H1 (cell line): Measurements from ENCODE around the gene CTAGE1. TPM values are rescaled to one million over a fixed set of nuclear protein-coding genes. Genes with fewer than 3 reads are reported as not detected.

Experiments
- CTCF ChIA-PET: fragments of 300-600 bp; sonication (Branson Sonifier 250); formaldehyde crosslinking; loops from one replicate; lab custom pipeline; 2021; ENCODE audit not compliant: partially characterized antibody; lab: Charles Lee
- POLR2A ChIA-PET: fragments of 300-600 bp; sonication (Branson Sonifier 250); formaldehyde crosslinking; loops from one replicate; lab custom pipeline; 2021; ENCODE audit warnings: inconsistent platforms; ENCODE audit not compliant: partially characterized antibody; lab: Charles Lee
- DNase-seq, 2 experiments: peaks; one replicate each; pipeline versions ENCODE4 v3.0.0 to v3.0.0-alpha.2; 2010 to 2022; ENCODE audit warnings: low spot score in 2 of 2, low read depth in 1 of 2, mixed read lengths in 1 of 2
- FAIRE-seq: peaks from 2 replicates; lab custom pipeline; 2011; peaks lifted over from hg19 to GRCh38; lab: Jason Lieb, UNC
- H2AFZ ChIP-seq: 2 replicates; pipeline ENCODE4 v1.8.1; 2012; ENCODE audit warnings: low read length, inconsistent platforms
- H2AK5ac ChIP-seq: 2 replicates; pipeline ENCODE4 v1.6.1; 2013; ENCODE audit warnings: low read depth, low read length
- H2BK120ac ChIP-seq: replicated peaks from 2 replicates; pipeline ENCODE3; 2013; ENCODE audit warnings: low read depth, low read length, inconsistent platforms
- H2BK12ac ChIP-seq: 2 replicates; pipeline ENCODE4 v1.6.1; 2013; ENCODE audit warnings: low read depth, low read length
- H2BK15ac ChIP-seq: 2 replicates; pipeline ENCODE4 v1.6.1; 2013; ENCODE audit warnings: low read length
- H2BK20ac ChIP-seq: 2 replicates; pipeline ENCODE4 v1.6.1; 2013; ENCODE audit warnings: low read length
- H2BK5ac ChIP-seq: 2 replicates; pipeline ENCODE4 v1.6.1; 2013; ENCODE audit warnings: low read depth, low read length
- H3K14ac ChIP-seq: 2 replicates; pipeline ENCODE4 v1.6.1; 2013; ENCODE audit warnings: inconsistent platforms; ENCODE audit not compliant: insufficient read length
- H3K18ac ChIP-seq: 2 replicates; pipeline ENCODE4 v1.6.1; 2013; ENCODE audit warnings: low read length; ENCODE audit errors: extremely low read depth
- H3K23ac ChIP-seq: 2 replicates; pipeline ENCODE4 v1.6.1; 2013; ENCODE audit warnings: inconsistent platforms; ENCODE audit not compliant: insufficient read length
- H3K23me2 ChIP-seq: 2 replicates; pipeline ENCODE4 v1.6.1; 2013; ENCODE audit warnings: low read depth, low read length
- H3K27ac ChIP-seq: 2 replicates; pipeline ENCODE4 v1.6.1; 2011; ENCODE audit warnings: low read depth, low read length, inconsistent platforms
- H3K27me3 ChIP-seq, 4 experiments: replicated peaks in 1 of 4; 1 replicate in 1 of 4; 2 replicates in 3 of 4; pipeline versions ENCODE4 v1.6.1 to v1.8.1; 2011 to 2013; ENCODE audit warnings: low read length in 3 of 4, mild to moderate bottlenecking in 3 of 4, inconsistent platforms in 2 of 4, mixed read lengths in 2 of 4, moderate library complexity in 1 of 4; ENCODE audit not compliant: control insufficient read depth in 3 of 4, insufficient read depth in 3 of 4; ENCODE audit errors: extremely low read depth in 1 of 4
- H3K36me3 ChIP-seq, 4 experiments: 2 replicates each; pipeline versions ENCODE4 v1.6.1 to v1.8.1; 2011 to 2013; ENCODE audit warnings: mild to moderate bottlenecking in 4 of 4, low read length in 3 of 4, moderate library complexity in 2 of 4, control low read depth in 1 of 4, inconsistent platforms in 1 of 4; ENCODE audit not compliant: insufficient read depth in 4 of 4, control insufficient read depth in 2 of 4
- H3K4ac ChIP-seq: replicated peaks from 2 replicates; pipeline ENCODE3; 2013; ENCODE audit warnings: low read length, low read depth, mixed read lengths, inconsistent platforms; ENCODE audit not compliant: insufficient read length
- H3K4me1 ChIP-seq, 4 experiments: replicated peaks in 1 of 4; 1 replicate in 1 of 4; 2 replicates in 3 of 4; pipeline versions ENCODE4 v1.6.1 to v1.8.1; 2011 to 2013; ENCODE audit warnings: low read length in 3 of 4, inconsistent platforms in 2 of 4, mixed read lengths in 1 of 4; ENCODE audit not compliant: insufficient read depth in 4 of 4, control insufficient read depth in 3 of 4
- H3K4me2 ChIP-seq, 2 experiments: 2 replicates each; pipeline versions ENCODE4 v1.6.1 to v1.8.1; 2011 to 2013; ENCODE audit warnings: low read depth in 2 of 2, low read length in 2 of 2, control low read depth in 1 of 2, inconsistent platforms in 1 of 2, mild to moderate bottlenecking in 1 of 2; ENCODE audit not compliant: insufficient read depth in 1 of 2
- H3K4me3 ChIP-seq, 4 experiments: fragments of 200-600, 300-600 bp in 1 of 4; sonication (generic), shearing (Covaris generic), sonication (Bioruptor Twin) in 1 of 4; 2 replicates each; pipeline versions ENCODE4 v1.5.1 to v1.8.1; 2011 to 2016; ENCODE audit warnings: low read length in 4 of 4, low read depth in 3 of 4, control low read depth in 2 of 4, inconsistent platforms in 2 of 4, mild to moderate bottlenecking in 2 of 4, mixed read lengths in 1 of 4, moderate library complexity in 1 of 4; ENCODE audit not compliant: insufficient read depth in 2 of 4; ENCODE audit errors: extremely low read depth in 1 of 4
- H3K56ac ChIP-seq: replicated peaks from 2 replicates; pipeline ENCODE3; 2013; ENCODE audit warnings: low read depth, mild to moderate bottlenecking, mixed read lengths, low read length, inconsistent platforms; ENCODE audit not compliant: insufficient read length
- H3K79me1 ChIP-seq: 2 replicates; pipeline ENCODE4 v1.6.1; 2013; ENCODE audit warnings: low read depth, low read length, control low read depth
- H3K79me2 ChIP-seq, 2 experiments: 2 replicates each; pipeline versions ENCODE4 v1.6.1 to v1.8.1; 2012 to 2013; ENCODE audit warnings: low read length in 2 of 2, mild to moderate bottlenecking in 2 of 2, inconsistent platforms in 1 of 2; ENCODE audit not compliant: insufficient read depth in 2 of 2, control insufficient read depth in 1 of 2
- H3K9ac ChIP-seq, 4 experiments: replicated peaks in 1 of 4; 1 replicate in 1 of 4; 2 replicates in 3 of 4; pipeline versions ENCODE4 v1.6.1 to v1.8.1; 2011 to 2013; ENCODE audit warnings: low read depth in 3 of 4, low read length in 3 of 4, control low read depth in 2 of 4, mild to moderate bottlenecking in 2 of 4, moderate library complexity in 2 of 4, inconsistent platforms in 1 of 4; ENCODE audit errors: extremely low read depth in 1 of 4
- H3K9me3 ChIP-seq, 2 experiments: 2 replicates each; pipeline versions ENCODE4 v1.6.1 to v1.8.1; 2012 to 2013; ENCODE audit warnings: mild to moderate bottlenecking in 2 of 2, moderate library complexity in 2 of 2, control low read depth in 1 of 2, inconsistent platforms in 1 of 2, low read depth in 1 of 2, low read length in 1 of 2, mixed read lengths in 1 of 2; ENCODE audit not compliant: insufficient read depth in 2 of 2
- H4K20me1 ChIP-seq, 2 experiments: replicated peaks in 1 of 2; 2 replicates each; pipeline versions ENCODE3 to v1.8.1; 2011 to 2013; ENCODE audit warnings: inconsistent platforms in 2 of 2, low read length in 2 of 2, mild to moderate bottlenecking in 1 of 2; ENCODE audit not compliant: insufficient read depth in 2 of 2, control insufficient read depth in 1 of 2
- H4K5ac ChIP-seq: 2 replicates; pipeline ENCODE4 v1.6.1; 2013; ENCODE audit warnings: low read length, low read depth, mixed read lengths, inconsistent platforms; ENCODE audit not compliant: insufficient read length
- H4K8ac ChIP-seq: 2 replicates; pipeline ENCODE4 v1.8.0; 2013; ENCODE audit warnings: mild to moderate bottlenecking, moderate library complexity, low read length, inconsistent platforms; ENCODE audit not compliant: insufficient read depth; ENCODE audit errors: extremely low read depth
- H4K91ac ChIP-seq: replicated peaks from 2 replicates; pipeline ENCODE3; 2013; ENCODE audit warnings: low read length, mixed read lengths, inconsistent platforms; ENCODE audit not compliant: insufficient read length
- ASH2L ChIP-seq: fragments of 200-600, 300-600 bp; sonication (generic); IDR thresholded peaks from one replicate; pipeline ENCODE4 v1.7.1; 2017; ENCODE audit warnings: low read length
- POLR2A ChIP-seq, 2 experiments: IDR thresholded peaks; 1 replicate in 1 of 2; 2 replicates in 1 of 2; pipeline ENCODE4 v1.6.1; 2011; ENCODE audit warnings: low read depth in 2 of 2, low read length in 2 of 2, mild to moderate bottlenecking in 2 of 2; ENCODE audit errors: control extremely low read depth in 1 of 2
- WGBS, 2 experiments: shearing (Covaris generic) in 1 of 2; methylation state at CpG; one replicate each; pipeline versions ENCODE4 v1.1.6 to v1.1.7; 2013 to 2015; ENCODE audit warnings: low lambda C conversion rate in 2 of 2, mixed read lengths in 2 of 2, inconsistent platforms in 1 of 2, low coverage in 1 of 2, missing lambda C conversion rate in 1 of 2; ENCODE audit not compliant: insufficient replicate concordance in 2 of 2, insufficient coverage in 1 of 2, insufficient read length in 1 of 2; ENCODE audit errors: extremely low coverage in 1 of 2, missing lambda C conversion rate in 1 of 2; 5-methylcytosine and 5-hydroxymethylcytosine counted together
- polyA plus RNA-seq, 7 experiments: library from polyadenylated mRNA; depleted of rRNA in 3 of 7; stranded (reverse) in 5 of 7; unstranded in 2 of 7; fragments of >200 nt in 5 of 7; fragments of 200-250 nt in 2 of 7; gene quantifications; 1 replicate in 5 of 7; 2 replicates in 1 of 7; 4 replicates in 1 of 7; pipeline versions ENCODE4 v1.2.1 to v1.2.3, GENCODE V29; 2011 to 2013; ENCODE audit warnings: missing spikeins in 2 of 7, mixed read lengths in 2 of 7
- total RNA-seq: library from RNA; stranded (reverse); fragmentation: NEBNext Ultra II Directional; extraction: Animal tissue kit (Norgen Biotek cat#: 25700); gene quantifications from 2 replicates; pipeline ENCODE4 v1.2.1, GENCODE V29; 2021

The CTAGE1 gene
- total and polyA plus RNA-seq, 2 of the 8 experiments (the other 6 are each of a cell fraction or from before 2014, with no cell fraction given), result not detected

DNA sequence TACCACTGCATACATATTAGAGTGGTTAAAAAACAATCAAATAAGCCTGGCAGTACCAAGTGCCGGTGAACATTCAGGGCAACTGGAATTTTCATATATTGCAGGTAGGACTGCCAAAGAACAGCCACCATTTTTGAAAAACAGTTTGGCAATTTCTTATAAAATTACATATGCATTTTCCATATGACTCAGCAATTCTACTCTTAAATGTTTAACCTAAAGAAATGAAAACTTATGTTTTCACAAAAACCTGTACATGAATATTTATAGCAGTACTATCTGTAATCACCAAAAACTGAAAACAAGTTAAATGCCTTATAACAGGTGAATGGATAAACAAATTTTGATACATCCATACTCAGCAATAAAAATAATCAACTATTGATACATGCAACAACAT lies 39.9 kb downstream of the CTAGE1 start:
- H3K23ac ChIP-seq, result no peak overlapping the region
- no peak overlapping the region for H2AFZ ChIP-seq
- no peaks in the 10 kb centered on the region for H3K9me3 ChIP-seq
- H2BK120ac ChIP-seq, result no peak overlapping the region
- no peak for DNase-seq
- CTCF ChIA-PET, result interaction anchor here (0.9 to 1.3 kb wide), 5 partner anchors 9 to 138 kb away, joined by 3 to 7 read pairs (median 4); no protein-coding TSS in a partner anchor
- no peak overlapping the region for H3K4me3 ChIP-seq
- WGBS, 2 experiments, result 95% methylated on average over 1 of the region's 1 CpG; no CpG with 5 or more reads in 1 of the 2 experiments
- no peak overlapping the region for H3K4ac ChIP-seq
- H3K79me1 ChIP-seq, result no peaks in the 10 kb centered on the region
- no peaks in the 10 kb centered on the region for H4K20me1 ChIP-seq
- H3K23me2 ChIP-seq, result no peaks in the 10 kb centered on the region
- H4K5ac ChIP-seq, result no peak overlapping the region
- TF ChIP-seq POLR2A (IDR thresholded peaks at IDR 0.05; ENCODE audit: control extremely low read depth in 1 of 2, low read depth in 2 of 2, low read length in 2 of 2) (no peak), ASH2L (no peak)
- no peak overlapping the region for H3K4me2 ChIP-seq
- H2BK15ac ChIP-seq, result no peak overlapping the region
- no peak overlapping the region for H3K27ac ChIP-seq
- no peak overlapping the region for H2BK5ac ChIP-seq
- H3K27me3 ChIP-seq, result no peaks in the 10 kb centered on the region
- no peak overlapping the region for H2BK12ac ChIP-seq
- no peaks in the 10 kb centered on the region for H3K79me2 ChIP-seq
- no peak overlapping the region for H3K9ac ChIP-seq
- H3K18ac ChIP-seq, result no peak overlapping the region
- no peak overlapping the region for H3K14ac ChIP-seq
- H3K56ac ChIP-seq, result no peak overlapping the region
- H4K91ac ChIP-seq, result no peak overlapping the region
- H2BK20ac ChIP-seq, result no peak overlapping the region
- H4K8ac ChIP-seq, result no peak overlapping the region
- no peak for FAIRE-seq
- POLR2A ChIA-PET, result no interaction called here
- no peaks in the 10 kb centered on the region for H3K36me3 ChIP-seq
- H2AK5ac ChIP-seq, result no peak overlapping the region
- H3K4me1 ChIP-seq, result no peaks in the 10 kb centered on the region
